Ecto neural progenitor cell (in vitro differentiated cells): ENCODE results near the gene PPY.
"Not testable (repeated sequence)": the region's sequence is repeated elsewhere in the genome, so short reads cannot be mapped to it uniquely, and the experiment has no call there.

Experiments used
- DNase-seq: peaks from one replicate; pipeline ENCODE4 v3.0.0-alpha.2; 2018; ENCODE audit warnings: low spot score

PPY gene, protein sequence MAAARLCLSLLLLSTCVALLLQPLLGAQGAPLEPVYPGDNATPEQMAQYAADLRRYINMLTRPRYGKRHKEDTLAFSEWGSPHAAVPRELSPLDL

DNA sequence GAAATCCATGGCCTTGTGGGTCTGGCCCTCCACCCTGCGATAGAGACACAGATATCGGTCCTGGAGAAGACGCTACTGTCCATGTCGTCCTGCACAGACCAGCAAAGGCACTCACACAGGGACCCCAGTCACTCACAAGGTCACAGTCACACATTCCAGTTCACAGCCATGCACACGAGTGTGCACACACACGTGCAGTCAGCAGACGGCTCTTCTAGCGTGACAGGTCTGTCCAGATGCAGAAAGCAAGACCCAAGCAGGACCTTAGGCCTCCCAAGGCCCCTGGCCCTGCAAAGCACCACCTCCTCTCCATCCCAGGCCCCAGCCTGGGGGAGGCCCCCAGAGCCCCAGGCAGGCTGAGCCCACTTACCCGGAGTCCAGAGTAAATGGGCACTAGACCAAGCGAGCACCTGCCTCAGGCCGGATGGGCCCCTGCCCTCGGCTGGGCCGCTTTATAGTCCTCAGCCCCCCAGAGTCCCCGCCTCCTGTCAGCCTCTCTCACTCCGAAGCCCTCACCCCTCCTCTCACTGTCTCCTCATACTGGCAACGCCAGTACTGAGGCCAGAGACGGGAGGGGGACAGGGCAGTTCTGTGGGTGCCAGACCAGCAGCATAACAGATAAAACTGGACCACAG lies at the start of gene PPY:
TSS of gene PPY (minus strand) at position 426 of the 635 bp plus-strand sequence. CDS start 822 bp downstream, outside the sequence.
- DNase-seq = peak; percentile 46

DNA sequence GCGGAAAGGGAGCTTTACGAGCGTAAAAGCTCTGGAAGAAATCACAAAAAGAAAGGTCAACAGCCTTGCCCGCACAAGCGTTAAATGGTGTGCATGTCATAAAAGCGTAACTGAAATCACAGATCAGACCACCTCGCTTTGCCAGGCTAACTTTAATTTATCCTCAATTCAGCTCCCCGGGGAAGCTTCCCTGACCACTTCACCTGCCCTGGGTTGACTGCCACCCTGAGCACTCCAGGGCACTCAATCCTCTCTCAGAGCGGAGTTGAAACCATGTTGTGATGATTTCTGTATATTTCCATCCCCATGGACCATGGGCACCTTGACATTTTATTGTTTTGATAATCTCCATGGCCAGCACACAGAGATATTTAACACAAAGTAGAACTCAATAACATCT lies 46.0 kb upstream of the PPY start:
- DNase-seq = no peak

DNA sequence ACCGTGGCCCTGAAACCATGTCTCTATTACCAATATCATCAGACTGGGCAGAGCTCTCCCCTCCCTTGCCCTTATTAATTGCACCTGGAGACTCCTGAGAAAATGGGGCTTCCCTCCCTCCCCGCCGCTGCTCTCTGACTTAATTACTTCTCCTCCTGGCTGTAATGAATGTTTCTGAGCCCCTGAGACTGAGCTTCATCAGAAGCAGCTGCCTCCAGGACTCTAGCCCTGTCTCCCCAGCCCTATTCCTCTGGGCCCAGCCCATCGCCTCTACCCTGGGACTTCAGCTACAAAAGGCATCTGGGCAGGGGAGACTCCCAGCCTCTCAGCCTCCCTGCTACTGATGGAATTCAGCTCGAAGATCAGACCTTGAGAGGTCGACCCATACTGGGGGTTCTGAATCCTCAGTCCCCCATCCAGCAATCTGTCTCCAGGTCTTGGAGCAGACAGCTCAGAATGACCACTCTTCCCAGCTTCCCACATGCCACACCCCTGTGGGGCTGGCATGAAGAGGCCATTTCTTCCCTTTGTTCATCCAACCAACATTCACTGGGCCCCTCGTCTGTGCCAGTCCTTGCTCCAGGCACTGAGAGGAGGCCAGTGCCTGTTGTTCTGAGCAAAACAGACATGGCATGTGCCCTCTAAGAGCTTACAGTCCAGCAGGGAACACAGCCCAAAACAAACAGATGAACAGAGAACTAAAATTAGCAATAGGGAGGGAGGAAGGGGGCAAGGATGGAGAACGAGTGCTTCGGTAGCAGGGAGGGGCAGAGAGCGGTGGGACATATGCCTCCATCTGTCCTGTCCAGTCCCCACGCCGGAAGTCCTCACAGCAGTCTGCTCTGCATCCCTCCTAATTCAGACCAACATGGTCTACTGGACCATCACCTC lies 45.1 kb upstream of the PPY start:
- no peak for DNase-seq

DNA sequence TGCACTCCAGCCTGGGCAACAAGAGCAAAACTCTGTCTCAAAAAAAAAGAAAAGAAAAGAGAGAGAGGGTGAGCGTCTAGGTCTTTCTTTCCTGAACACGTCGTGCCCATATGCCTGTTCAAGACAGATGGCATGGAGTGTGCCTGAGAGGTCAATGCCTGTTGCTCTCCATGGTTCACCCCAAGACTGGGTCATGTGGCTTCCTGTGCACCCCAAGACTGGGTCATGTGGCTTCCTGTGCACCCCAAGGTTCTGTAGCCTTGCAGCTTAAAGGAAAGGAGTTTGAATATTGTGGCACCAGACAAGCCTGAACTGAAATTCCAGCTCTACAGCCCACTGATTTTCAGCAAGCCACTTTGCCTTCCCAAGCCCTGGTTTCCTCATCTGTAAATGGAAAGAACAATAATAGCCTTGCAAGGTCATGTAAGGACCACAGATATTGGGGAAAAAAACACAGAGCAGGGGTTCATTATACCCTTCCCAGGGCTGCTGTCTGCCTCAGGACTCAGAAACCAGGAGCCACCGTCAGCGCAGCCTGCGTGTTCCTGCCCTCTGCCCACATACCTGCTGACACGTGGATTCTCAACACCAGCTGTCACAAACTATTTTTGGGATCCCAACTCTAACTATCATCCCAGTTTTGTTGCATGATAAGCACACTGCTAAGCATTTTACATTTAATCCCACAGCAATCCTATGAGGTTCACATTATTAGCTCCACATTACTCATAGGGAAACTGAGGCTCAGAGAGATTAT lies 44.1 kb upstream of the PPY start:
- no peak for DNase-seq

DNA sequence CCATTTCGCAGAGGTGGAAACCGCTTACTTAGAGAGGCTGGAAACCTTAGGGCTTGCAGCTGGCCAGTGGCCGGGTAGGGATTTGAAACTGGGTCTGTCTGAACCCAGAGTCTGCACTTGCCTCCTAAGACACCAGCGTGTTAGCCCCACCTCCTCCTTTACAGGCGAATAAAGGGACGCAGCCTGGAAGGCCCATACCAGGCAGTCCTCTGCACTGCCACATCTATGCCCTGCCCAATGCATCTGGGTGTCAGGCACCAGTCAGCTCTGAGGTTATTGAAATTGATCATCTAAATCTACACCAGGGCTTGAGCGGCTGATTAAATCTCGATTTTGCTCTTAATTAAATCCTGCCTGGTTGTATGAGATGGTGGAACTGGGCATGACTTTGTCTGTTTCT lies 42.2 kb upstream of the PPY start:
- no peak for DNase-seq

DNA sequence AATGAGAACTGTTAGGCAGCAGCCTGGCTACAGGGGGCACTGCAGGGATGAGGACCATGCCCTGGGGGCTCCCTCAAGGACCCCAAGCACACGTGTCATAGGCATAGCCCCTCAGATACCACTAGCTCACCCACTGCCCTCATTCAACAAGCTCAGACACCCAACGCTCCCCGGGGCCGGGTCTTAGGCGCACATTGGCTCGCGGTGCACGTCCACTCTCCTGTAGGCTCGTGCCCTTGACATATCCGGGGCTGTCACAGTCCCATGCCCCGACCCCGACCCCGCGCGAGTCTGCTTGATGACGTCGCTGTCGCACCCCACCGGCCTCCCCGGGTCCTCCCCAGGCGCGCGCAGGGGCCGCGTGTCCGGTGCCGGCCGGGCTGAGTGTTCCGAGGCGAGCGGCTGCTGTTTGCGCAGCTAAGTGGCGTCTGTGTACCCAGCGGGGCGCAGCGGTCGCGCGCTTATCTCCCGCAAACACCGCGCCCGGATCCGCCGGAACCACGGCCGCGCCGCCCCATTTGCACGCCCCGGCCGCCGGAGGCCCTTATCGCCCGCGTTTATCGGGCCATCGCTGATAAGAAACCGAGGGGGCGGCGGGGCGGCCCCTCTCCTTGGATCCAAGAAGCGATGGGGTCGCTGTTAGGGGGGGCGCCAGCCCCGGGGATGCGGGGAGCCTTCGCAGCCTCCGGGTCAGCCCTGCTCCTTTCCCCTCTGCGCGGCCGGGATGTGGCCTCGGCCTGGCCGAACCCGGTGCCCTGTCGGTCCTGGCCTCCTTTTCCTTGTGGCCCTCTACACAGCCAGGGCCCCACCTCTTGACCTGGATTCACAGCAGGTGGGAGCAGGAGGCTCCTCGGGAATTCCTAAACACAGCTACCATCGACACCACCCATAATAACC lies 41.5 kb upstream of the PPY start:
- peak; percentile 78 for DNase-seq

DNA sequence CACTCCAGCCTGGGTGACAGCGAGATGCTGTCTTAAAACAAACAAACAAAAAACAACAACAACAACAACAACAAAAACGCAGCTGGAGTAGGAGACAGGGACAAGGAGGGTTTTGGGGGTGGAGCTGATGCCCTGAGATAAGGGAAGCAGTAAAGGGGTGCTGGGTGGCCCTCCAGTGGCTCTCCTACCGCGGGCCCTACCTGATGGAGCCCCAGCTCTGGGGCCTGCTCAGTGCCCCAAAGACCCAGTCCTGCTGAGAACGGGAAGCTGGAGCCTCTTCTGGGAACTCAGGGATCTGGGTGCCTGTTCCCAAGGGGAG lies 40.9 kb upstream of the PPY start:
- no peak for DNase-seq

DNA sequence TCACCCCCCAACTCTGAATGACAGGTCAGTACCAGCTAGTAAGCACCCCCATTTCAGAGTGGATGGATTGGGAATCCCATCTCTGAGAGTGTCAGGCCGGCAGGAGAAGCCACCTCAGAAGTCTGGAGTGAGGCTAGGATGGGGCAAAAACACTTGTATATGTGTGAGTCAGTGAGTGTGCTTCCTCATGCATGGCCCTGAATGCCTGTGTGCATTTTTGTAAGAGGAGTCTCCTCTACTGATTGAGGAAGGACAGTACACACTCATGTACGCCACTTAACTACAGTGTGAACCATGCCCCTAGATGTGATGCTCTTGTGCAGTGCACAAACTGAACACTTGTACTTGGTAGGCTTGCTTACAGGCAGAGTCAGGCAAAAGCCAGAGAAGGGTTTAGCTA lies 39.9 kb upstream of the PPY start:
- DNase-seq = no peak

DNA sequence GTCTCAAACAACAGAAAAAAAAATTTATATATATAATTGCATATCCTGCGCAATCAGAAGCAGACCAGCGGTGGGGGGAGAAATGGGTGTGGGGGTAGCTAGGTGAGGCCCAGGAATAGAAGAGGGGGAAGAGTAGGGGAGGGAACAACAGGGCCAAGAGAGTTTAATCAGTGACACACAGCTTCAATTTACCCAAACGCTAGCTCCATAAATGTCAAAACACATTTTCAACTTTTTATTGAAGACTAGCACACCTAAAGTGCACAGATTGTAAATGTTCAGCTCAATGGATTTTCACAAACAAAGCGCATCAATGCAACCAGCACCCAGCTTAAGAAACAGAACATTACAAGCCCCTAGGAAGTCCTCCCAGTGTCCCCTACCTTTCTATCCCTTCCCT lies 37.4 kb upstream of the PPY start:
- DNase-seq = no peak

DNA sequence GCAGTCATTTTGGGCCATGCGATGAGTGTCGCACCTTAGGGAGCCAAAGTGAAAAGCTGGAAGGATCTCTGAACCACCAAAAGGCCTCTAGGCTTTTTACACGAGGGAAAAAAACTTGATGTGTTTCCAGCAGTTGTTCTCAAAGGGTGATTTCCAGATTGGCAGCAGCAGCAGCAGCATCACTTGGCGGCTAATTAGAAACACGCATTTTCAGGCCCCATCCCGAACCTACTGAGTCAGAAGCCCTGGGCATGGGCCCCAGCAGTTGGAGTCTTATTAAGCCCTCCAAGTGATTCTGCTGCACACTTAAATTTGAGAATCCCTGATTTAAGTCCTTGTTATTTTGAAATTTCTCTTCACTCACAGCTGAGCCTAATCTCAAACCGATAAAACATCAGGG lies 36.7 kb upstream of the PPY start:
- DNase-seq = no peak

DNA sequence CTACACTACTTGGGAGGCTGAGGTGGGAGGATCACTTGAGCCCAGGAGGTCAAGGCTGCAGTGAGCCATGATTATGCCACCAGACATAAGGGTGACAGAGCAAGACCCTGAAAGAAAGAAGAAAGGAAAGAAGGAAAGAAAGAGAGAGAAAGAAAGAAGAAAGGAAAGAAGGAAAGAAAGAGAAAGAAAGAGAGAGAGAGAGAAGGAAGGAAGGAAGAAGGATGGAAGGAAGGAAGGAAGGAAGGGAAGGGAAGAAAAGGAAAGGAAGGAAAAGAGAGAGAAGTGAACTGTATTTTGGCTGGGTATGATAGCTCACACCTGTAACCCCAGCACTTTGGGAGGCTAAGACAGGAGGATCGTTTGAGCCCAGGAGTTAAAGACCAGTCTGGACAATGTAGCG lies 35.8 kb upstream of the PPY start:
- no peak for DNase-seq

DNA sequence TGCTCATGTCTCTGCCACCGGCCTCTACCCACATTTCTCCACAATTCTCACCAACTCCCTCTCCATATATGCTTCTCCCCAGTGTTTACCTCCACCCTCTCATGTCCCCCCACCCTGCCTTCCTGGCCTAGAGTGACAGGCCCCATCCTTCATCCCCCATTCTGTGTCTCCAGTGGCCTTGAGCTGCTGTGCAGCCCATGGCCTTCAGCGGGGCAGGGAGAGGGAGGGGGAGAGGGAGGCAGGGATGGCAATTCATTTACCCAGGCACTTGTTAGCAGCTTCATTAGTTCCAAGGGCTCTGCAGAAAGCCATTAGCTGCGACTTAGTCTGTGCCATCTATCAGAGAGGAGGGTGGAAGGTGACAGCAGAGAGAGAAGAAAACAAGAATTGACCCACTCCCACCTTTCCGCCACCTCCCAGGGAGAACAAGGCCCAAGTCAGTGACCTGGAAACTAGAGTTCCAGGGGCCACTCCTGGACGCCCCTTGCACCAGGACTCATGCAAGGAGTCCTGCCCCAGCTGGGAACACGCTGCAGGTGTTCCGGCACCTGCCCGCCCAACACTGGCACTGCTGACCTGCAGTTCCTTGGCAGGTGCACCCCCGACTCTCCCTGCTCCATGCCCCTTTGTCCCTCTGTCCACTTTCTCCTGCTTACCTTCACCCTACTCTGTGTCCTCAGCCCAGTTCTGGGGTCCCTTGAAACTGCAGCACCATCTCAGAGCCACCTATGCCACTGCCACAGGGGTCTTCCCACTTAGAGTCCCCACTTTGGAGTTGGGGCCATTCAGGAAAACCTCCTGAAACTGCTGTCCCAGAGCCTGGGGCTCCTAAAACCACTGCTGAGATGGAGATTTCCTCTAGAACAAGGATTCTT lies 34.9 kb upstream of the PPY start:
- no peak for DNase-seq

DNA sequence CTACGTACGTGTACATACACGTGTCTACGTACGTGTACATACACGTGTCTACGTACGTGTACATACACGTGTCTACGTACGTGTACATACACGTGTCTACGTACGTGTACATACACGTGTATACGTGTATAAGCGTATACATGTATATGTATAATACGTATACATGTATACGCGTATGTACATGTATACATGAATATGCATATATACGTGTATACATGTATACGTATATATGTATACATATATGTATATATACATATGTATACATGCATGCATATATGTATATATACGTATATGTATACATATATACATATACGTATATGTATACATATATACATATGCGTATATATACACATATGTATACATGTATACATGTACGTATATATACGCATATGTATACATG lies 33.6 kb upstream of the PPY start:
- DNase-seq = no peak

DNA sequence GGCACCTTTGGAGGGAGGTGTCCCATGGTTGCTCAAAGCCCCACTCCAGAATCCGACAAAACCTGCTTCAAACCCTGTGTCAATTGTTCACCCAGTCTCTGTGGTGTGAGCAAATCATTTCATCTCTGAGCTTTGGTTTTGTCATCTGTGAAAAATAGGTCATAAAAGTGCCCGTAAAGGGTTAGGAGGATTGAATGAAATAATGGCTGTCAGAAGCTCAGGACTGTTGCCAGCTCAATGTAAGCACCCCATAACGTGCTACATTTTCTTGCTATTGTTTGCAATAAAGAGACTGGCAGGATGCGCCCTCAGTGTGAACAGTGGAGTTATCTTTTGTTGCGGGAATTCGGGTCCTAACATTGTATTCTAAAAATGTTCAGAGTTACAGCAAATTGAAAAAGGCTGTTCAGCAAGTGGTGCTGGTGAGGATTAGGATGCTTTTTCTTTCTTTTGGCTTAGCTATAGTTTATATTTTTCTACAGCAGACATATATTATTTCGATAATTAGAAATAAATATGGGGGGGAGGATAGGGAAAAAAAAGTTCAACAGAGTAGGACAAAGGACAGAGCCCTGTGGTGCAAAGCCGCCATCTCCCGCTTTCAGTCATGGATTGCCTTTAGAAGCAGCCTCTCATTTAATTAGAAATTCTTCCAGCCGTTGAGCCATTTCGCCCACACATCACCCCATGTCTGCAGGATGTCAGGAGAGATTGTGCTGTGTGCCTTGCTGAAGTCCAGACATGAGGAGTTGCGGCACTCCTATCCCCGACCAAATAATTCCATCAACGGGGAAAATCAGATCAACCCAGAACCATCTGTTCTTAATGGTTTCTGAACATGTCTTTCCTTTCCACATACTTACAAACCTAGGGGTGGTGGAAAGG lies 32.3 kb upstream of the PPY start:
- no peak for DNase-seq

DNA sequence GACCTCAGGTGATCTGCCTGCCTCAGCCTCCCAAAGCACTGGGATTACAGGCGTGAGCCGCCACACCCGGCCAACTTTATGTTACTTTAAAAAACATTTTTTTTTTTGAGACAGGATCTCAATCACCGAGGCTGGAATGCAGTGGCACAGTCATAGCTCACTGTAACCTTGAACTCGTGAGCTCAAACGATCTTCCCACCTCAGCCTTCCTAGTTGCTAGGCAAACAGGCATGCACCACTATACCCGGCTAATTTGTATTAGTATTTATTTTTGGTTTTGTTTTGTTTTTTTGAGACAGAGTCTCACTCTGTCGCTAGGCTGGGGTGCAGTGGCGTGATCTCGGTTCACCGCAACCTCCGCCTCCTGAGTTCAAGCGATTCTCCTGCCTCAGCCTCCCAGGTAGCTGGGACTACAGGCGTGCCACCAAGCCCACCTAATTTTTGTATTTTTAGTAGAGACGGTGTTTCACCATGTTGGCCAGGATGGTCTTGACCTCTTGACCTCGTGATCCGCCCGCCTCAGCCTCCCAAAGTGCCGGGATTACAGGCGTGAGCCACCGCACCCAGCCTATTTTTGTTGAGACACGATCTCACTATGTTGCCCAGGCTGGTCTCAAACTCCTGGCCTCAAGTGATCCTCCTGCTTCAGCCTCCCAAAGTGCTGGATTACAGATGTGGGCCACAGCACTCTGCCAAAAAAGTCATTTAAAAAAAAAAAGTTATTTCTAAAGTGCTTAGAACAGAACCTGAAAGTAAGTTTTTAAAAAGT lies 30.4 kb upstream of the PPY start:
- not testable (repeated sequence) for DNase-seq

DNA sequence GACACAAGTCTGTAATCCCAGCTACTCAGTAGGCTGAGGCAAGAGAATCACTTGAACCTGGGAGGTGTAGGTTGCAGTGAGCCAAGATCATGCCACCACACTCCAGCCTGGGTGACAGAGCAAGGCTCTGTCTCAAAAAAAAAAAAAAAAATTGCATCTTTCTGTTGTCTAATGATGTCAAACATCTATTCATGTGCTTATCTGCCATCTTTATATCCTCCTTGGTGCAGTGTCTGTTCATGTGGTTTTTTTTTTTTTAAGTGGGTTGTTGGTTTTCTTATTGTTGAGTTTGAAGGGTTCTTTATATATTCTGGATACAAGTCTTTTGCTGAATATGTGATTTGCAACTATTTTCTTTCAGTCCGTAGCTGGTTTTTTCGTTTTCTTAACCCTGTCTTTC lies 29.2 kb upstream of the PPY start:
- not testable (repeated sequence) for DNase-seq

DNA sequence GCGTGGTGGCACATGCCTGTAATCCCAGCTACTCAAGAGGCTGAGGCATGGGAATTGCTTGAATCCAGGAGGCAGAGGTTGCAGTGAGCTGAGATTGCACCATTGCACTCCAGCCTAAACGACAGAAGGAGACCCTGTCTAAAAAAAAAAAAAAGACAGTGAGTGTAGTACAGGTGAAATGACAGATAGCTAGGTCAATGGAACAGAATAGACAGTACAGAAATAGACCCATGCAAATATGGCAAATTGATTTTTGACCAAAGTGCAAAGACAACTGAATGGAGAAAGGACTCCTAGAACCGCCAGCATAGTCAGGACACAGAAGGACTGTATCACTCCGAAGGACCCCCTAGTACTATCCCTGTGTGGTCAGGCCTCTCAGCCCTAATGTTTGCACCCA lies 28.1 kb upstream of the PPY start:
- no peak for DNase-seq

DNA sequence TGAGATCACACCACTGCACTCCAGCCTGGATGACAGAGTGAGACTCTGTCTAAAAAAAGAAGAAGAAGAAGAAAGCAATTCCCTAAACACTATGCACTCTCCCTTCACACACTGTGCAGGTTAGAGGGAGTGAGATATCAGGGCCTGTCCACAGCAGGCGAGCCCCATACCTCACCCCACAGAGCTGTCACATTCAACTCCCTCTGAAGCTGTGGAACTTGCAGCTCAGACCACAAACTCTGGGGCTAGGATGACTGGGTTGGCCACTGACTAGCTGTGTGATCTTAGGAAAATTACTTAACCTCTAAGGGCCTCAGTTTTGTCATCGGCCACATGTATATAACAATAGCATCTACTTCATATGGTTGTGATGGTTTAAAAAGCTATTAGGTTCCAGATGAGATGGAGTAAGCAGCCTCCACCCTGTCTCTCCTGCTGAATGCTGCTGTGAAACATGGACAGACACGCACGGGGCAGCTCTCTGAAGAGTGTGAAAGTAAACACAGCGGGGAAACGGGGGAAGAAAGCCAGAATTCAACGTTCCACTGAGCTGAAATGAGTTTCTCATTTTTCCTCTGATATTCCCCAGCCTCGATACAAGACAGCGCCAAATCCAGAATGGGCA lies 25.1 kb upstream of the PPY start:
- no peak for DNase-seq

DNA sequence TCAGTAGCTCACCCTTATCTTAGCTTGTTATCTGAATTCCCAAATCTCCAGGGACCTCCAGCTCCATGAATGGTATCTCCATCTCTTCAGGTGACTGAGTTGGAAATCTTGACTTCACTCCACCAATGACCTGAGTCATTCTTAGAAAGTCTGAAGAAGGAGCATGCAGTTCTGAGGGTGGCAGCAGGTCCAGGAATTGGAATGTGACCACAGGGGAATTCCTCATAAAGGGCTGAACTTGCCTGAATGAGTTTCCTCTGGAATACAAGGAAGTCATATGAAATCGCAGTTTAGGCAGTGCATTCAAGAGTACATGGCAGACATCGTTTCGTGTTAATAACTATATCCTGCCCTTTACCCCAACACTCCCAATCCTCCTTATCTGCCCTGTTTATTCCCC lies 24.0 kb upstream of the PPY start:
- DNase-seq = no peak
